PC-3 (cell line): ENCODE measurements around the gene ZNF573.

Source experiments
- CTCF ChIP-seq: fragments of 300-600 bp; sonication (generic); conservative IDR thresholded peaks from 2 replicates; pipeline ENCODE4 v1.5.1; 2017; ENCODE audit warnings: antibody characterized with exemption, low read depth, mild to moderate bottlenecking, low read length
- EZH2 ChIP-seq: fragments of 300-600 bp; sonication (generic); IDR thresholded peaks from one replicate; pipeline ENCODE4 v1.6.1; 2017; ENCODE audit warnings: antibody characterized with exemption, mild to moderate bottlenecking, low read length; ENCODE audit not compliant: unreplicated experiment
- EZH2phosphoT487 ChIP-seq: fragments of 300-600 bp; sonication (generic); IDR thresholded peaks from 2 replicates; pipeline ENCODE4 v1.6.1; 2018; ENCODE audit warnings: mild to moderate bottlenecking, antibody characterized with exemption, low read length, borderline replicate concordance

- TF ChIP-seq CTCF (no peak), EZH2 (no peak), EZH2phosphoT487 (no peak)
These were observed 716 bp downstream of the ZNF573 start for GRCh38 chr19:37778613-37779126.
